Mononuclear cell (primary cell): Measurements from ENCODE around the gene TBX18. TPM values are rescaled to one million over a fixed set of nuclear protein-coding genes. Genes with fewer than 3 reads are reported as not detected.

Experiments
- H3K27me3 ChIP-seq: 2 replicates; pipeline ENCODE4 v1.6.0; 2011; ENCODE audit warnings: low read length, control low read depth; ENCODE audit not compliant: insufficient read depth
- H3K4me1 ChIP-seq: 2 replicates; pipeline ENCODE4 v1.5.1; 2011; ENCODE audit warnings: mild to moderate bottlenecking, low read length, control low read depth; ENCODE audit not compliant: insufficient read depth
- H3K4me3 ChIP-seq: 2 replicates; pipeline ENCODE4 v1.5.1; 2011; ENCODE audit warnings: mild to moderate bottlenecking, low read length, moderate library complexity
- H3K9me3 ChIP-seq: 2 replicates; pipeline ENCODE4 v1.5.1; 2011; ENCODE audit warnings: low read depth, mild to moderate bottlenecking, control low read depth, low read length
- total RNA-seq: library from RNA; depleted of rRNA; stranded (reverse); fragments of >200 nt; gene quantifications from one replicate; pipeline ENCODE4 v1.2.3, GENCODE V29; 2012

Gene TBX18
- total RNA-seq, 1 donor, result under 0.01 TPM

GRCh38 chr6:84645563-84646266 lies 118.7 kb downstream of the TBX18 start:
- Histone ChIP-seq H3K9me3 (no peaks in the 10 kb centered on the region), H3K4me1 (no peaks in the 10 kb centered on the region), H3K4me3 (no peak overlapping the region), H3K27me3 (no peaks in the 10 kb centered on the region)

- no peaks in the 10 kb centered on the region for H3K27me3 ChIP-seq
- no peak overlapping the region for H3K4me3 ChIP-seq
- no peaks in the 10 kb centered on the region for H3K9me3 ChIP-seq
- no peaks in the 10 kb centered on the region for H3K4me1 ChIP-seq
These were observed 119.4 kb downstream of the TBX18 start for GRCh38 chr6:84645000-84645399.

- Histone ChIP-seq H3K4me3 (no peak overlapping the region), H3K4me1 (no peaks in the 10 kb centered on the region), H3K27me3 (no peaks in the 10 kb centered on the region), H3K9me3 (no peaks in the 10 kb centered on the region)
These were observed 120.6 kb downstream of the TBX18 start for GRCh38 chr6:84643778-84644177.

DNA sequence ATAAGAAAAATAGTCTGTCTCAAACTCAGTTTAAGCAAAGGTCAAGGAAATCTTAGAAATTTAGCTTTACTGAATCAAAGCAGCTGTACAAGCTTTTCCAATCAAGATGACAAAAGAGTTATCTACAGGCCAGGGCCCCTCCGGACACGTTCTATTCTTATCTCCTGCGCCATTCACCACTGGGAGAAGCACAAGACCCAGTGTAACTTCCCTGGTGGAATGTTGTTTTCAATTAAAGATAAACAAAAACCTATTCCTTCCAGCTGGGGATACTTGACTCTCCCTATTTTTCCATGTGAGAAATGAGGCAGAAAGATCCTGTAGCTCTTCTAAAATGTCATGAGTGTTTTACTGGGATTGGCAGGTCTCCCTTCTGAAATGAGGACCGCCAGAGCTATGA lies 123.3 kb downstream of the TBX18 start:
- no peaks in the 10 kb centered on the region for H3K4me1 ChIP-seq
- no peaks in the 10 kb centered on the region for H3K9me3 ChIP-seq
- no peaks in the 10 kb centered on the region for H3K27me3 ChIP-seq
- H3K4me3 ChIP-seq, result no peak overlapping the region

DNA sequence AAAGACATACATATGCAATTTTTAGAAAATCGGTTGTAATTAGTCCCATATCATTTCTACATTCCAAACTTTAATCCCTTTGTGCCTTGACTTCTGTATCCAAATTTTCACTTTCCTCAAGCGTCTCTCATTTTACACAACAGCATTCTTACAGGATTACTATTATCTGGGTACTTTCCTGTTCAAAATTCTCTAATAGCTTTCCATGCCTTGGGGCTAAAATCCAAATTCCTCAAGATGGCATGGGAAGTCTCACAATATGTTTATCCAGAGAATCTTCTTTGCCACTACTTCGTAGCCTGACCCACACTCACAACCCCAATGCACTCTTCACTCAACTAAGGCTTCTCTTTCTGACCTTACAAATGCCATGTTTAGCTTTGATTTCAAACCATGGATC lies 125.0 kb downstream of the TBX18 start:
- no peaks in the 10 kb centered on the region for H3K4me1 ChIP-seq
- no peaks in the 10 kb centered on the region for H3K9me3 ChIP-seq
- no peaks in the 10 kb centered on the region for H3K27me3 ChIP-seq
- H3K4me3 ChIP-seq, result no peak overlapping the region

- H3K4me1 ChIP-seq, result no peaks in the 10 kb centered on the region
- no peaks in the 10 kb centered on the region for H3K9me3 ChIP-seq
- H3K4me3 ChIP-seq, result no peak overlapping the region
- H3K27me3 ChIP-seq, result no peaks in the 10 kb centered on the region
These were observed 126.1 kb downstream of the TBX18 start for GRCh38 chr6:84638286-84638685.
